ENCODE data around the gene FOXRED2.

The FOXRED2 gene

DNA sequence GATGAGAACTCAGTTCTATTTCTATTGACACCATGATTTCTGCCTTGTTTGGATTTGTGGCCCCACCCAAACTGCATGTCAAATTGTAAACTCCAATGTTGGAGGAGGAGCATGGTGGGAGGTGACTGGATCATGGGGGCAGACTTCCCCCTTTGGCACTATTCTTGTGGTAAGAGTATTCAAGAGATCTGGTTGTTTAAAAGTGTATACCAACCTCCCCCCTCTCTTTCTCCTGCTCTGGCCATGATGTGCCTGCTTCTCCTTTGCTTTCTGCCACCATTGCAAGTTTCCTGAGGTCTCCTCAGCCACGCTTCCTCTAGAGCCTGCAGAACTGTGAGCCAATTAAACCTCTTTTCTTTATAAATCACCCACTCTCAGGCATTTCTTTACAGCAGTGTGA, 7.9 kb upstream of the FOXRED2 start:
- DNase-seq = no peak

DNA sequence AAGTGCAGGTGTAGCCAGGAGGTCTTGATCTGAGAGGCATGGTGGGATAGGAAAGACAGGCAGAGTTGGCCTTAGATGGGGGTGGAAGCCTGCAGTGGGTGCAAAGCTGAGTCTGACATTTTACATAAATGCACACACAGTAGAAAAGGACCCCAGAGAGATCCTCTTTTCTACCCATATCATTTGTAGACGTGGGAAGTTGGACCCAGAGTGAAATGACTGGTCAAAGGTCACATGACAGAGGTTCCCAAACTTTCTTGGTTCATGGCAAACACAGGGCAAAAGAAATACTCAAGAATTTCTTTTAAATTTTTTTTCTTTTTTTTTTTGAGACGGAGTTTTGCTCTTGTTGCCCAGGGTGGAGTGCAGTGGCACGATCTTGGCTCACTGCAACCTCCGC, 6.2 kb upstream of the FOXRED2 start:
- DNase-seq = no peak

GRCh38 chr22:36512333-36512732, 5.5 kb upstream of the FOXRED2 start:
- no peak for DNase-seq

DNA sequence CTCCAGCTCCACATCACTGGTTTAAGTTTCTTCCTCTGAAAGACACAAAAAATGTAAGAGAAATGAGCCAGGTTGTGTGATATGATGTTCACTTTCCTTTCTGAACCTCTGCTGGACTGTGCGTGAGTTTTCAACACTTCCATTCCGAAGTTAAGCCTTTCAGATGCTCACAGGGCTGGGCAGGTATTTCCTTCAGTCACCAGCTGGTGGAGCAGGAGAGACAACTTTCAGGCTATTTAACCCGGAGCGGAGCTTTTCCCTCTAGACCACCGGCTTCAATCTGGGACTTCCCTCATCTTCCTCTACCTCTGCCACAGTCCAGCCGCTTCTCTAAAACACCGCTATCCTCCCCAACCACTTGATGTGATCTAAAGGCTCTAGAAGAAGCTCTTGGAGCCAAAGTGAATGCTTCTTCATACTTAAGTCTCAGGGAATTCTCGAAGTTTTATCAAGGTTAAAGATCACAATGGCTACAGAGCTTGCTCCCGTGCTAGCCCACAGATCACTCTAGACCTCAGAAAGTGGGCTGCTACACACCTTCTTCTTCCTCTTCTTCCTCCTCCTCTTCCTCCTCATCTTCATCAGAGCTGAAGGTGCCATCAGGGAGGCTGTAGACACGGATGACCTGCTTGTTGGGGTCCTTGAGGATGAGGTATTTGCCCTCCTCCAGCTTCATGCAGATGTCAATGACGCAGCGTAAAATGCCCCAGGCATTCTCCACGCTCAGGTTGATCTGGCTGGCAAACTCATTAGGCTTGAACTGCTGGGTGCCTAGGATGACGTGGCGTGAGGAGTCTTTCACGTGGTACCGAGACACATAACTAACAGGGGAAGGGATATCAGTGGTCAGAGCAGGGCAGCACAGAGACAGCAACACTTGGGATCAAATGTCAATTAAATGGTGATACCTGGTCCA, 4.4 kb upstream of the FOXRED2 start:
- DNase-seq = peak; percentile 37

- no peak for DNase-seq
These were observed 3.5 kb upstream of the FOXRED2 start for GRCh38 chr22:36510384-36510783.

GRCh38 chr22:36507518-36508010, 724 bp upstream of the FOXRED2 start:
- no peak for DNase-seq

- no peak for DNase-seq
These were observed 723 bp downstream of the FOXRED2 start for GRCh38 chr22:36505998-36506635.

DNA sequence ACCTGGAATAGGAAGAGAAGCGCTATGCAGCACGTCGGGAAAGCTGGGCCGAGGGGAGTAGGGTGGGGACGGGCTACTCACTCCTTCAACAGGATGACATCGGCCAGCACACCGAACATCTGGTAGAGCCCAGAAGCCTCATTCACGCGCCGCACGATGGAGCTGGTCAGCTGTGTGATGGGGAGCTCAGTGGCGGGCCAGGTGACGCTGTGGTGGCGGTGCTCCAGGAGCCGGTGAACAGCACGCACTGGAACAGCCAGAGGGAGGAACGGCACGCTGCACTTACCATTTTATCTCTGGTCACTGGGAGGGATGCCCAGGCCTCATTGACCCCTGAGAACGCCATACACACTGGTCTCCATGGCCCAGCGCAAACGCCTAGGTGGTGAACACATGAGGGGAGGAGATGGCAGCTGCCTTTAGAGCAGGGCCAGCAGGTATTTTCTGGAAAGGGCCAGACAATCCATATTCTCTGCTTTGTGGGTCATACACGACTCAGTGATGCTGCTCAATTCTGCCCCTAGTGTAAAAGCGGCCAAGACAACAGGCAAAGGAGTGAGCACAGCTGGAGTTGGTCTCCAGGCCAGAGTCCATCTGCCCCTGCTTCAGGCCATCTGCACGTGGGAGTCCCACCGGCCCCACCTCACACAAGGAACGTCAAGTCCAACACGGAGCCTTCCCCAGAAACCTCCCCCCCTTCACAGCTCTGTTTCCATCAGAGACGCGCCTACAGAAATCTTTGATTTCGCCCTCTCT, 8.8 kb downstream of the FOXRED2 start:
- no peak for DNase-seq

DNA sequence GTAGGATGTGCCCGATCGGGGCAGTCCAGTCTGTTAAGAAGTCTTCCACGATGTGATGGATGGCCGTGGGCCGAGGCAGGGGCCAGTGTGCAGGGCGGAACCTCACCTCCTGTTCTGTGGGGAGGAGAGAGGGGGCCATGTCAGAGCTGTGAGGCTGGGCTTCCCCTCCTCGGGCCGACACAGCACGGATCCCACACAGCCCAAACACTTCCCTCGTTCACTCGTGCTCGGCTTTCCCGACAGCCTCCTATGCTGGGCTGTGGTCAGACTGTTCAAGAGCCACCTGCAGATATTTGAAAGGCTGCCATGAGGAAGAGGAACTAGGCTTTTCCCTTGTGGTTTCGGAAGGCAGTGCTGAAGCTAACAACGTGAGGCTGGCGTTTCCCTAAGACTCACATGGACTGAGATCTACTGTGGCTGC, 13.1 kb downstream of the FOXRED2 start:
- no peak for DNase-seq

DNA sequence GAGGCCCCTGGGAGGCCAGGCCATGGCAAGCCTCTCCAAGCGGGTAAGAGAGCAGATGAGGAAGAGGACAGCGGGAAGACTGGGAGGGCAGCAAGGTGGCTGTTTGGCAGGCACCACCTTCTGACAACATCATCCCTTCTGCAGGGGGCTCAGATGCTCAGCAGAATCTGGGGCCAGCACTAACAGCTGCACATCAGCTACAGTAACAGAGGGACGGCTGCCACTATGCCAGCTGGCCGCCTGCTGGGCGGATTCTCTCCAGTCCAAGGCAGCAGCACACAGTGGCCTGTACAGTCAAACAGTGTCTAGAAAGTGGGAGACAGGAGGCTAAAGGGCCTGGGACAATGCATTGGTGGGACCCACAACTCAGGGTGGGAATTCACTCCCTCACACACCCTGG, 14.7 kb downstream of the FOXRED2 start:
- no peak for DNase-seq

DNA sequence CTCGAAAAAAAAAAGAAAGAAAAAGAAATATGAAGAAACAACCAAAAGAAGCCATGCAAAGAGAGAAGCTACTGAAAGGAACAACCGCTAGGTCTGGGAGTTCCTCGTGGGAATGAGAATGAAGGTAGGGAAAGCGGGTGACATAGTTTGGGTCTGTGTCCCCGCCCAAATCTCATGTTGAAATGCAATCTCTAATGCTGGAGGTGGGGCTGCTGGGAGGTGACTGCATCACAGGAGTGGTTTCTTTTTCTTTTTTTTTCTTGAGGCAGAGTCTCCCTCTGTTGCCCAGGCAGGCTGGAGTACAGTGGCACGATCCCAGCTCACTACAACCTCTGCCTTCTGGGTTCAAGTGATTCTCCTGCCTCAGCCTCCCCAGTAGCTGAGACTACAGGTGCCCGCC, 15.7 kb downstream of the FOXRED2 start:
- DNase-seq = no peak

- peak; percentile 68 for DNase-seq
These were observed 20.0 kb downstream of the FOXRED2 start for GRCh38 chr22:36486619-36487384.

- DNase-seq = peak; percentile 95
These were observed 25.3 kb downstream of the FOXRED2 start, which contains the start of gene TXN2 for GRCh38 chr22:36481393-36482168. TXN2 (minus strand) TSS chr22:36481640; CDS start chr22:36480837, 803 bp downstream.

DNA sequence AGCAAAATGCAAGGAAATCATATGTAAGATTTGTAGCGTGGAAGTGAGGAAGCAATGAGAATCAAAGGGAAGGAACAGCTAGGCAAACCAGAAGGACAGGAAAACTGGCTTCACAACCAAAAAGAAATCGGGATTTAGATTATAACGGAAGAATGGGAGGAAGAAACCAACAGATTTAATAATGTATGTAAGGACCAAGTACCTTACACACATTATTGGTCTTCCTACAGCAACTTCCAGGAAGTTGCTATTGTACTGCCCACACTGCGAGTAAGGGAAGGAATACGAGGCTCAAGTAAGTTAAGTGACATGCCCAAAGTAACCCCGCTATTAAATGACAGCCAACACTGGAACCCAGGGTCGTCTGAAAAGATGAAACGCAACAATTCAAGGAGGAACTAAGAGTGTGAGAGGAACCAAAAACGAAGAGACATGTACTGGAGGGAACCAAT, 25.9 kb downstream of the FOXRED2 start:
- DNase-seq = no peak

DNA sequence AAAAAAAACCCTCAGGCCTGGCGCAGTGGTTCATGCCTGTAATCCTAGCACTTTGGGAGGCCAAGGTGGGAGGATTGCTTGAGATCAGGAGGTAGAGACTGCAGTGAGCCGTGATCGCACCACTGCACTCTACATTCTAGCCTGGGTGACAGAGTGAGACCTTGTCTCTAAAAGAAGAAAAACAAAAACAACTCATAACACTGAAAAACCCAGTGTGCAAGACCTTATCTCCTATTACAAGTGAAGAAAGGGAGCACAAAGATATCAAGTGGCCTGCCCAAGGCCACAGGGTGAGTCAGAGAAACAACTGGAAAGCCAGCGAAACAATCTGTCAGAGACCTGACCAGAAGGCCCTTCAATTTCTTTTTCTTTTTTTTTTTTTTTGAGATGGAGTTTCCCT, 27.9 kb downstream of the FOXRED2 start:
- no peak for DNase-seq

DNA sequence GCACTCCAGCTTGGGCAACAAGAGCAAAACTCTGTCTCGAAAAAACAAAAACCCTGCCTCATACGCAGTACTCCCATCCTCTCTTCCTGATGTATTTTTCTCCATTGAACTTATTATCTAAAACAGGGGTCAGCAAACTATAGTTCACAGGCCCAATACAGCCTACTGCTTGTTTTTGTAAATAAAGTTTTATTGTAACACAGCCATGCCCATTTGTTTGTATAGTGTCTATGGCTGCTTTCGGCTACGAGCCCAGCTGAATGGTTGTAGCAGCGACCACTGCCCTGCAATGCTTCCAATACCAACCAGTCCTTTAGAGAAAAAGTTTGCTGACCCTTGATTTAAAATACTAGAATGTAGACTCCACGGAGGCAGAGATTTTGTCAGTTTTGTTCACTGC, 31.5 kb downstream of the FOXRED2 start:
- DNase-seq = no peak

- DNase-seq = no peak
These were observed 34.2 kb downstream of the FOXRED2 start for GRCh38 chr22:36472689-36473088.

GRCh38 chr22:36471341-36471821, 35.5 kb downstream of the FOXRED2 start:
- DNase-seq = no peak

GRCh38 chr22:36470994-36471331, 35.9 kb downstream of the FOXRED2 start:
- DNase-seq = no peak

DNA sequence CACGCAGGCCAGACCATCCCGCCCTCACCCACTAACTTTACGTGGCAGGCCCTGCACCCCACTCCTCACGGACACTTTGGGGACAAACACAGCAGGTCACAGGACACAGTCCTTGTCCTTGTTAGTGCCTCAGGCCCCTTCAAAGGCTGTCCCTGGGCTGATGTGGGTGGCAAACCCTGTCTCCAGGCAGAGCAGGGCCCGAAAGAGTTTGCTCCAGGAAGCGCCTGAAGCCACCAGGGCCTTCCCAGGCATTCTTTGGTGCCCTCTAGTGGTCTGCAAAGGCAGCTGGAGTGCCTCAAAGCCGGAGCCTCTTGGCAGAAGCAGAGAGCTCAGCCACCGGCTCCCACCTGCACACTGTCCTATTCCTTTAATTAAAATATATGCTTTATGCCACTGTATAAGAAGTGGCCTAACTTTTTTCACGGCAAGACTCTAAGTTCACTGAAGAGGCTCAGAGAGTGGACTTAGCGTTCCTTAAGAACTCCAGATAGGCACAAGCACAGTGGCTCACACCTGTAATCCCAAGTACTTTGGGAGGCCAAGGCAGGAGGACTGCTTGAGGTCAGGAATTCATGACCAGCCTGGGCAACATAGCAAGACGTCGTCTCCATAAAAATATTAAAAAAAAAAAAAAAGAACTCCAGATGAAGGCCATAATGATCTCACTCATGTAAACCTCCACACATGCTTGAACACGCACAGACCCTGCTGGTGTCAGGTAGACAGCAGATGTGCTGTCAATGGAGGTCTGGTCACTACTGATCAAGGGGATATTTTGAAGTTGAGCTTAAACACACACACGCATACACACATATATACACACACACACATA, 36.5 kb downstream of the FOXRED2 start:
- peak; percentile 75 for DNase-seq
